Neural cell (in vitro differentiated cells): ENCODE measurements around the gene PTPRZ1. TPM values are rescaled to one million over a fixed set of nuclear protein-coding genes. Genes with fewer than 3 reads are reported as not detected.

Experiments used
- H2AFZ ChIP-seq: fragments of 200-600, 300-800 bp; sonication (generic), shearing (Covaris generic); 2 replicates; pipeline ENCODE4 v1.6.0; 2014; ENCODE audit warnings: low read depth, mild to moderate bottlenecking, antibody characterized with exemption, low read length, moderate library complexity
- H3F3A ChIP-seq: fragments of 200-600 bp; shearing (Covaris generic); 2 replicates; pipeline ENCODE4 v1.6.1; 2016; ENCODE audit warnings: mild to moderate bottlenecking, moderate library complexity, mixed read lengths, antibody characterized with exemption, low read length; ENCODE audit not compliant: insufficient read depth, poor library complexity, severe bottlenecking
- H3K27ac ChIP-seq: fragments of 200-600, 300-800 bp; sonication (generic), shearing (Covaris generic); 2 replicates; pipeline ENCODE4 v1.5.1; 2014; ENCODE audit warnings: mild to moderate bottlenecking, low read length, moderate library complexity
- H3K27me3 ChIP-seq: fragments of 300-800, 200-600 bp; sonication (generic), shearing (Covaris generic); 2 replicates; pipeline ENCODE4 v1.6.0; 2014; ENCODE audit warnings: mild to moderate bottlenecking, low read depth, low read length, moderate library complexity; ENCODE audit not compliant: insufficient read depth
- H3K36me3 ChIP-seq: fragments of 300-800, 200-600 bp; sonication (generic), shearing (Covaris generic); 2 replicates; pipeline ENCODE4 v1.5.1; 2014; ENCODE audit warnings: mild to moderate bottlenecking, antibody characterized with exemption, low read length, moderate library complexity; ENCODE audit not compliant: insufficient read depth
- H3K4me2 ChIP-seq: fragments of 300-800, 200-600 bp; sonication (generic), shearing (Covaris generic); 2 replicates; pipeline ENCODE4 v1.6.0; 2014; ENCODE audit warnings: mild to moderate bottlenecking, low read length
- H3K4me3 ChIP-seq: fragments of 300-800, 200-600 bp; sonication (generic), shearing (Covaris generic); 2 replicates; pipeline ENCODE4 v1.5.1; 2014; ENCODE audit warnings: mild to moderate bottlenecking, low read length, moderate library complexity
- H3K79me2 ChIP-seq: fragments of 200-600 bp; shearing (Covaris generic); replicated peaks from 2 replicates; pipeline ENCODE4 v1.6.0; 2014; ENCODE audit warnings: mild to moderate bottlenecking, low read length, moderate library complexity; ENCODE audit not compliant: insufficient read depth
- H3K9ac ChIP-seq: fragments of 300-800, 200-600 bp; sonication (generic), shearing (Covaris generic); 2 replicates; pipeline ENCODE4 v1.6.1; 2016; ENCODE audit warnings: mild to moderate bottlenecking, low read length, mixed read lengths
- H3K9me2 ChIP-seq: fragments of 200-600 bp; shearing (Covaris generic); 2 replicates; pipeline ENCODE4 v1.6.1; 2016; ENCODE audit warnings: mild to moderate bottlenecking, low read length, mixed read lengths; ENCODE audit not compliant: insufficient read depth
- H3K9me3 ChIP-seq: fragments of 200-600, 300-800 bp; sonication (generic), shearing (Covaris generic); 2 replicates; pipeline ENCODE4 v1.6.1; 2016; ENCODE audit warnings: mild to moderate bottlenecking, mixed run types, low read length, moderate library complexity, mixed read lengths
- H4K20me1 ChIP-seq: fragments of 200-600 bp; shearing (Covaris generic); 2 replicates; pipeline ENCODE4 v1.6.1; 2016; ENCODE audit warnings: mild to moderate bottlenecking, mixed run types; ENCODE audit not compliant: insufficient read depth
- EP300 ChIP-seq: fragments of 450-650 bp; conservative IDR thresholded peaks from 2 replicates; pipeline ENCODE4 v1.6.1; 2014; ENCODE audit warnings: antibody characterized with exemption, mild to moderate bottlenecking, moderate library complexity; ENCODE audit not compliant: poor library complexity, severe bottlenecking
- EZH2 ChIP-seq: fragments of 200-600, 300-800 bp; shearing (Covaris generic), sonication (generic); IDR thresholded peaks from 2 replicates; pipeline ENCODE4 v1.6.1; 2014; ENCODE audit warnings: antibody characterized with exemption, low read length, borderline replicate concordance, mild to moderate bottlenecking; ENCODE audit not compliant: insufficient read depth, poor library complexity, severe bottlenecking
- MXI1 ChIP-seq: fragments of 450-650 bp; conservative IDR thresholded peaks from 2 replicates; pipeline ENCODE4 v1.6.1; 2014; ENCODE audit warnings: antibody characterized with exemption, mild to moderate bottlenecking; ENCODE audit not compliant: poor library complexity, severe bottlenecking
- POLR2AphosphoS5 ChIP-seq: IDR thresholded peaks from 2 replicates; pipeline ENCODE4 v1.6.1; 2012
- RAD21 ChIP-seq: fragments of 450-650 bp; conservative IDR thresholded peaks from 2 replicates; pipeline ENCODE4 v1.6.1; 2014; ENCODE audit warnings: antibody characterized with exemption, mild to moderate bottlenecking, moderate library complexity
- SMC3 ChIP-seq: fragments of 450-650 bp; conservative IDR thresholded peaks from 2 replicates; pipeline ENCODE4 v1.6.1; 2014; ENCODE audit warnings: antibody characterized with exemption, mild to moderate bottlenecking, moderate library complexity; ENCODE audit not compliant: poor library complexity
- TAF1 ChIP-seq: IDR thresholded peaks from 2 replicates; pipeline ENCODE4 v1.6.1; 2012; ENCODE audit warnings: low read depth
- polyA plus RNA-seq: library from polyadenylated mRNA; depleted of rRNA; stranded (reverse); fragments of >200 nt; gene quantifications from 2 replicates; pipeline ENCODE4 v1.2.3, GENCODE V29; 2014
- TF ChIP-seq, protein P1 (sequence below): IDR thresholded peaks from 2 replicates; pipeline ENCODE4 v1.6.1; 2012; ENCODE audit warnings: borderline replicate concordance
- TF ChIP-seq, protein P2 (sequence below): fragments of 450-650 bp; IDR thresholded peaks from 2 replicates; pipeline ENCODE4 v1.5.1; 2014; ENCODE audit warnings: antibody characterized with exemption, mild to moderate bottlenecking, moderate library complexity; ENCODE audit not compliant: poor library complexity, severe bottlenecking

PTPRZ1 gene
- polyA plus RNA-seq, 1 donor from 2014 or later = 11.8 TPM

DNA sequence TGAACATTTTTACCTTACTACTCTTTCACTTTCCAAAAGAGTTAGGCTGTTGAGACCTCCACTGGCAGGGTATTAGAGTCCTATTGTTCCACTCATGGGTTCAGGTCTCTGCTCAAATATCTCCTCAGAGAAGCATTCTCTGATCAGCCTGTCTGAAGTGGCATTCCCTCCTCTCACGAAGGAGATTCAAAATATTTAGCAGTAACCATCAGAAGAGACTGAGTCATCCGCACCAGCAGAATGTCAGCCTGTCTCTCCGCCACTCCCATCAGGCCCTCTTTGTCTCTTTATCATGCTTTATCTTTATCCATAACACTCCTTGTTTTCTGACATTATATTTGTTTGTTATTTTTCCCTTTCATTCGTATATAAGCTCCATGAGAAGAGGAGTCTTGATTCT, 192.0 kb downstream of the PTPRZ1 start:
- Histone ChIP-seq H3K4me2 (no peak overlapping the region), H3K27me3 (no peaks in the 10 kb centered on the region), H4K20me1 (no peaks in the 10 kb centered on the region), H3K9me2 (no peaks in the 10 kb centered on the region), H2AFZ (no peak overlapping the region), H3K9ac (no peak overlapping the region), H3K79me2 (no peaks in the 10 kb centered on the region), H3K36me3 (no peaks in the 10 kb centered on the region), H3K4me3 (no peak overlapping the region), H3K9me3 (no peaks in the 10 kb centered on the region), H3K27ac (no peak overlapping the region), H3F3A (no peaks in the 10 kb centered on the region)
- TF ChIP-seq EZH2 = no peak
- no peak for TF ChIP-seq TAF1
- TF ChIP-seq, protein P1, sequence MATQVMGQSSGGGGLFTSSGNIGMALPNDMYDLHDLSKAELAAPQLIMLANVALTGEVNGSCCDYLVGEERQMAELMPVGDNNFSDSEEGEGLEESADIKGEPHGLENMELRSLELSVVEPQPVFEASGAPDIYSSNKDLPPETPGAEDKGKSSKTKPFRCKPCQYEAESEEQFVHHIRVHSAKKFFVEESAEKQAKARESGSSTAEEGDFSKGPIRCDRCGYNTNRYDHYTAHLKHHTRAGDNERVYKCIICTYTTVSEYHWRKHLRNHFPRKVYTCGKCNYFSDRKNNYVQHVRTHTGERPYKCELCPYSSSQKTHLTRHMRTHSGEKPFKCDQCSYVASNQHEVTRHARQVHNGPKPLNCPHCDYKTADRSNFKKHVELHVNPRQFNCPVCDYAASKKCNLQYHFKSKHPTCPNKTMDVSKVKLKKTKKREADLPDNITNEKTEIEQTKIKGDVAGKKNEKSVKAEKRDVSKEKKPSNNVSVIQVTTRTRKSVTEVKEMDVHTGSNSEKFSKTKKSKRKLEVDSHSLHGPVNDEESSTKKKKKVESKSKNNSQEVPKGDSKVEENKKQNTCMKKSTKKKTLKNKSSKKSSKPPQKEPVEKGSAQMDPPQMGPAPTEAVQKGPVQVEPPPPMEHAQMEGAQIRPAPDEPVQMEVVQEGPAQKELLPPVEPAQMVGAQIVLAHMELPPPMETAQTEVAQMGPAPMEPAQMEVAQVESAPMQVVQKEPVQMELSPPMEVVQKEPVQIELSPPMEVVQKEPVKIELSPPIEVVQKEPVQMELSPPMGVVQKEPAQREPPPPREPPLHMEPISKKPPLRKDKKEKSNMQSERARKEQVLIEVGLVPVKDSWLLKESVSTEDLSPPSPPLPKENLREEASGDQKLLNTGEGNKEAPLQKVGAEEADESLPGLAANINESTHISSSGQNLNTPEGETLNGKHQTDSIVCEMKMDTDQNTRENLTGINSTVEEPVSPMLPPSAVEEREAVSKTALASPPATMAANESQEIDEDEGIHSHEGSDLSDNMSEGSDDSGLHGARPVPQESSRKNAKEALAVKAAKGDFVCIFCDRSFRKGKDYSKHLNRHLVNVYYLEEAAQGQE = no peak
- TF ChIP-seq, protein P2, sequence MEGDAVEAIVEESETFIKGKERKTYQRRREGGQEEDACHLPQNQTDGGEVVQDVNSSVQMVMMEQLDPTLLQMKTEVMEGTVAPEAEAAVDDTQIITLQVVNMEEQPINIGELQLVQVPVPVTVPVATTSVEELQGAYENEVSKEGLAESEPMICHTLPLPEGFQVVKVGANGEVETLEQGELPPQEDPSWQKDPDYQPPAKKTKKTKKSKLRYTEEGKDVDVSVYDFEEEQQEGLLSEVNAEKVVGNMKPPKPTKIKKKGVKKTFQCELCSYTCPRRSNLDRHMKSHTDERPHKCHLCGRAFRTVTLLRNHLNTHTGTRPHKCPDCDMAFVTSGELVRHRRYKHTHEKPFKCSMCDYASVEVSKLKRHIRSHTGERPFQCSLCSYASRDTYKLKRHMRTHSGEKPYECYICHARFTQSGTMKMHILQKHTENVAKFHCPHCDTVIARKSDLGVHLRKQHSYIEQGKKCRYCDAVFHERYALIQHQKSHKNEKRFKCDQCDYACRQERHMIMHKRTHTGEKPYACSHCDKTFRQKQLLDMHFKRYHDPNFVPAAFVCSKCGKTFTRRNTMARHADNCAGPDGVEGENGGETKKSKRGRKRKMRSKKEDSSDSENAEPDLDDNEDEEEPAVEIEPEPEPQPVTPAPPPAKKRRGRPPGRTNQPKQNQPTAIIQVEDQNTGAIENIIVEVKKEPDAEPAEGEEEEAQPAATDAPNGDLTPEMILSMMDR = no peak
- no peak for TF ChIP-seq POLR2AphosphoS5
- TF ChIP-seq RAD21 = no peak
- no peak for TF ChIP-seq EP300
- no peak for TF ChIP-seq MXI1
- TF ChIP-seq SMC3 = no peak

- no peaks in the 10 kb centered on the region for H3K9me2 ChIP-seq
- H3F3A ChIP-seq = no peaks in the 10 kb centered on the region
- no peak for TF ChIP-seq MXI1
- no peak for TF ChIP-seq RAD21
- TF ChIP-seq, protein P2 = no peak
- no peak for TF ChIP-seq TAF1
- TF ChIP-seq, protein P1 = no peak
- no peak for TF ChIP-seq EZH2
- TF ChIP-seq POLR2AphosphoS5 = no peak
- no peak for TF ChIP-seq EP300
- no peak for TF ChIP-seq SMC3
- no peaks in the 10 kb centered on the region for H3K27me3 ChIP-seq
- H3K9me3 ChIP-seq = no peaks in the 10 kb centered on the region
- no peak overlapping the region for H3K27ac ChIP-seq
- no peak overlapping the region for H3K4me2 ChIP-seq
- H4K20me1 ChIP-seq = no peaks in the 10 kb centered on the region
- no peak overlapping the region for H2AFZ ChIP-seq
- H3K36me3 ChIP-seq = no peaks in the 10 kb centered on the region
- no peaks in the 10 kb centered on the region for H3K79me2 ChIP-seq
- no peak overlapping the region for H3K4me3 ChIP-seq
- H3K9ac ChIP-seq = no peak overlapping the region
Measured at GRCh38 chr7:122067077-122067476, 194.1 kb downstream of the PTPRZ1 start.
